Brain pericyte (primary cell): Measurements from ENCODE around the gene FMN1.
A peak's percentile ranks its signal among the peaks of the same experiment; 100 is the strongest.

Experiments used
- DNase-seq: peaks from one replicate; pipeline ENCODE4 v3.0.0-alpha.2; 2012; ENCODE audit warnings: low read depth, low spot score

Gene FMN1, protein sequence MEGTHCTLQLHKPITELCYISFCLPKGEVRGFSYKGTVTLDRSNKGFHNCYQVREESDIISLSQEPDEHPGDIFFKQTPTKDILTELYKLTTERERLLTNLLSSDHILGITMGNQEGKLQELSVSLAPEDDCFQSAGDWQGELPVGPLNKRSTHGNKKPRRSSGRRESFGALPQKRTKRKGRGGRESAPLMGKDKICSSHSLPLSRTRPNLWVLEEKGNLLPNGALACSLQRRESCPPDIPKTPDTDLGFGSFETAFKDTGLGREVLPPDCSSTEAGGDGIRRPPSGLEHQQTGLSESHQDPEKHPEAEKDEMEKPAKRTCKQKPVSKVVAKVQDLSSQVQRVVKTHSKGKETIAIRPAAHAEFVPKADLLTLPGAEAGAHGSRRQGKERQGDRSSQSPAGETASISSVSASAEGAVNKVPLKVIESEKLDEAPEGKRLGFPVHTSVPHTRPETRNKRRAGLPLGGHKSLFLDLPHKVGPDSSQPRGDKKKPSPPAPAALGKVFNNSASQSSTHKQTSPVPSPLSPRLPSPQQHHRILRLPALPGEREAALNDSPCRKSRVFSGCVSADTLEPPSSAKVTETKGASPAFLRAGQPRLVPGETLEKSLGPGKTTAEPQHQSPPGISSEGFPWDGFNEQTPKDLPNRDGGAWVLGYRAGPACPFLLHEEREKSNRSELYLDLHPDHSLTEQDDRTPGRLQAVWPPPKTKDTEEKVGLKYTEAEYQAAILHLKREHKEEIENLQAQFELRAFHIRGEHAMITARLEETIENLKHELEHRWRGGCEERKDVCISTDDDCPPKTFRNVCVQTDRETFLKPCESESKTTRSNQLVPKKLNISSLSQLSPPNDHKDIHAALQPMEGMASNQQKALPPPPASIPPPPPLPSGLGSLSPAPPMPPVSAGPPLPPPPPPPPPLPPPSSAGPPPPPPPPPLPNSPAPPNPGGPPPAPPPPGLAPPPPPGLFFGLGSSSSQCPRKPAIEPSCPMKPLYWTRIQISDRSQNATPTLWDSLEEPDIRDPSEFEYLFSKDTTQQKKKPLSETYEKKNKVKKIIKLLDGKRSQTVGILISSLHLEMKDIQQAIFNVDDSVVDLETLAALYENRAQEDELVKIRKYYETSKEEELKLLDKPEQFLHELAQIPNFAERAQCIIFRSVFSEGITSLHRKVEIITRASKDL (N-terminal part only)

DNA sequence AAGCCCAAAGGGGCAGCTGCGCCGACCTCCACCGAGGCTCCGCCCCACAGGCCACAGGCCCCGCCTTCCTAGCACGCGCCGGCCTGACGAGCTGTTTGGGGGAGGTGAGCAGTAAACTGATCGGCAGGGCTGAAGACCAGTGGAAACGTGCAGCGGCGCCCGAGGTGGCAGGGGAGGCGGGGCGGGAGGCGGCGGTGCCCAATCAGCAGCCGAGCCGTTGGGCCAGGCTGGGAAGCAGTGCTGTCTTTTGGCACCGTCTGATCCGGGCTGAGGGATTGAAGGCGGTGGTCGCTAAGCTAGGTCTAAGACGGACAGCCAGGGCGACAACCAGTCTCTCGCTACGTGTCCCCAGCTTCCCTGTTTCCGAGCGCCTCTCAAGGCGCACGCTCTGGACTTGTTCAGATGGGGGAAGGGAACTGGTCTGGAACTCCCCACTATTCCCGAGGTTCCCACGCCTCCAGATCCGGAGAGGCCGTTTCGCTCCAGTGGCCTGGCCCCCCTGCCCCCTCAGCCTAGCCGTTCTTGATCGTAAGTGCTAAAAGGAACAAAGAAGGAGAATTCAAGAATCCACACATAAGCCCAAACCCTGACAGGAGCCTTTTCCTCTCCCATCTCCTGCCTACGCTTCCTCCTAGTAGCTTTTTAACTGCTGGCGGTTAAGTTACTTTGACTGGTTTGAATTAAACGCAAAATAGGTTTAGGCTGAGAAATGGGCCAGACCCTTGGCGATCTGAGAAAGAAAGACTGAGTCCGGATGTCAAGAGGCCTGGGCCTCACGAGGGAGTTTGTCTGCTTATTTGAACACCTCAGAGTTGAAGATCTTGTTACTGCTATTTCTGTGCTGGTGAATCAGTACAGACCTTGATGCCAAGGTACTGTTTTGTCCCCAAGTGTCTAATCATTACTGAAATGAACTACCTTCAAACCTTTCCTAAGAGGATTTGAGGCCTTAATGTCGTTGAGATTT lies at the start of gene FMN1:
Gene FMN1, minus strand, starts transcription at position 11 of the 967 bp plus-strand sequence. CDS start 39,800 bp downstream, outside the sequence.
- peak; percentile 90 for DNase-seq

DNA sequence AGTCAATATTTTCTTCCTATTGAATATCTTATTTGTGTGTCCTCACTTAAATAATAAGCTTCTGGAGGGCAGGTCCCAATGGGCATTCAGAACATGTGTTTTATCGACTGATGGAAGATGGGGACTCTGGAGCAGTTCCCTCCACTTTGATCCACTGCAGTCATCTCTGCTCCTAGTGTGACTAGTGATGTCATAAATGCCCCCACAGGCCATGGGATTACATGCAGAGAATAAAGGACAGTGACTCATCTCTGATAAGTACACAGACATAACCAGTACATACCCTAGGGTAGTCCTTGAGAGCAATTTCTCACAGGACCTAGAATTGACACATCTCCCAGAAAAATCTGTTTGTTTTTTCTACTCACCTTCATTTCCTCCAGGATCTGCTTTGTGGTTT lies 49.4 kb upstream of the FMN1 start:
- peak; percentile 25 for DNase-seq

DNA sequence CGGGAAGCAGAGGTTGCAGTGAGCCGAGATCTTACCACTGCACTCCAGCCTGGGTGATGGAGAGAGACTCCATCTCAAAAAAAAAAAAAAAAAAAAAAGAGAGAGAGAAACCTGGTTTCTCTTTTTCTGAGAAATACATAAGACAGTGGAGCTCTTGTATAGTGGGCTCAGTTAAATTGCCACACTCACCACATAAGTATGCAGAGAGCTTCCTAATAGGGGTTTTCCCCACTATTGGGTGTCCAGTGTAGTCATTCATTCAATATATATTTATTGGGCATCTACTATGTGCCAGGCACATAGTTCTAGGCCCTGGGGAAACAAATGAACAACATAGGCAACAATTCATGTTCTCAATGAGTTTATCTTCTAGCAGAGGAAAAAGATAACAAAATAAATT lies 48.9 kb upstream of the FMN1 start:
- DNase-seq: no peak

DNA sequence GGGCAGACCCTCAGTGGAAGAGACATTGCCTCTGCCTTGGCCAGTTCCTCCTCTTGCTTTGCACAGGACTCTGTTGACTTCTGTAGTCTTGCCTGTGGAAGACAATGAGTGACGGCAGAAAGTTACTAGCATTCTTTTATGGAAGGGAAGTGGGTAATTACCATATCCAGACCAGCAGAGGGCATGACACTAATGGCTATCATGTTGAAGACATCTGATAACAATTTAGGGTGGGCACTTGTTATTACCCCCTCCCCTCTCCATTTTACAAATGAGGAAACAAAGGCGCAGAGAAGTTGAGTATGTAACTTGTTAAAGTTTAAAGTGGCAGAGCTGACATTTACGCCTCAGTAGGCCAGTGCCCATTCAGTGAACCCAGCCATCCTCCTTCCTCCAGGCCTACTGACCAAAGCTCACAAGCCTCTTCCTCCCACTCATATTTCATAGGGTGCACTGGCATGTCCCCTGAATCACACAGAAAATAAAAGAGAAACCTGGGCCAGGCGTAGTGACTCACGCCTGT lies 48.2 kb upstream of the FMN1 start:
- DNase-seq: no peak

DNA sequence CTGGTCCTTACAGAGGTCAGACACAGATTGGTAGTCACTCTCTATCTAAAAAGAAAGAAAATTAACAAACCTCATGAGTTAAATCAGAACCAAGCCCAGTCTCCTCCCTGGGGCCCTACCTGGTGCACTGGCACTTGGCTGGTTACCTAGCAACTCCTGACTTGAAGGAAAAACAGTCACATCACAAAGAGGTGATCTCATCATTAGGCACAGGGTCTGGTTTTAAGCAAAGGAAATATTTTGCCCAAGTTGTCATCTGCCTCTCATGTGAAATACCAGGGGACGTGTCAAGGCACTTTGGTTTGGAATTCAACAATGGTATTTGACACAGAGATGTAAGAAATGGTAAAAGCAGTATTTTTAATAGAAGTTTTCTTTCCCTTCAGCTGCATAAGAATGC lies 47.7 kb upstream of the FMN1 start:
- no peak for DNase-seq

DNA sequence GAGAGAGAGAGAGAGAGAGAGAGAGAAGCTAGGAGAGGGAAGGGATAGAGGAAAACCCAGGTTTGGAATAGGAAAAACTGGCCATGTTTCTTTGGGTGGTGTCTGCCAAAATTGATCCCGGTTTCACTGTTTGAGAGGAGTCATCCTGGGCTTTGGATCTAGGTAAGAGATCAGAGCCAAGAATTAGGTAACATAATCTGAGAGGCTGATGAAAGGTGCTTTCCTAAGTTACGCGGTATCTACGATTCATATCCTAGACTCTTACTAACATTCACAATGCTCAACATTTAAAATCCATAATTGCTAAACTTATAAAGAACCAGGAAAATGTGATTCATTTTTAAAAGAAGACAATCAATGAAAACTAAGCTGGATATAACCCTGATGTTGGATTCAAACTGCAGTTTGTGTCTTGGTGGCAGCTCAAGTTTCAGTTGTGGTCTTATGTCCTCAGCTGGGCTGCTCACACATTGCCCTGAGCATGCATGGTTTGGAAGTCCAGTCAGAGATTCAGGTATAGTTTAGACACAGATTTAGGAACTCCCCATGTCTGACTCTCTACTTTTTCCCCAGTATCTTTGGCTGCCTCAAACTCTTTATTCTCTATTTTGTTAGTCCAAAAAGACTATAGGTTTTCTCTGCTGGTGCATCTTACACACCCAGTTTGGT lies 42.5 kb upstream of the FMN1 start:
- DNase-seq: no peak

DNA sequence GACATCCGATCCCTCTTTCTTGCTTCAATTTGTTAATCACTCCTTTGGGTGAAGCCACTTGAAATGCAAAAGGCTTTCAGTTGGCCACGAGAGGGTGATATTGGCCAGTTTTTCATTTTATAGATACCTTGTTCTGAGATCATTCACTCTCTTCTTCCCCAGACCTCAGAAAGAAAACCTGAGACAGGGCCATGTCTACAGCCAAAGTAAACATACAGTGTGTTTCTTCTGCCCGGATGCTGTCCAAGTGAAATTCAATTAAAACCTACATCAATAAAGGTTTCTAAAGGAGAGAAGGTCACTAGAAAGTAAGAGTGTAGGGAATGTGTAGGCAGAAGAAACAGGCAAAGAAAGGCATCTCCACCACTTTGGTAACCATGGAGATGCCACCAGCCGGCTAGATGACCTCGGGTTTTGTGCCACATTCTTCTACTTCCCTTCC lies 39.5 kb upstream of the FMN1 start:
- no peak for DNase-seq

DNA sequence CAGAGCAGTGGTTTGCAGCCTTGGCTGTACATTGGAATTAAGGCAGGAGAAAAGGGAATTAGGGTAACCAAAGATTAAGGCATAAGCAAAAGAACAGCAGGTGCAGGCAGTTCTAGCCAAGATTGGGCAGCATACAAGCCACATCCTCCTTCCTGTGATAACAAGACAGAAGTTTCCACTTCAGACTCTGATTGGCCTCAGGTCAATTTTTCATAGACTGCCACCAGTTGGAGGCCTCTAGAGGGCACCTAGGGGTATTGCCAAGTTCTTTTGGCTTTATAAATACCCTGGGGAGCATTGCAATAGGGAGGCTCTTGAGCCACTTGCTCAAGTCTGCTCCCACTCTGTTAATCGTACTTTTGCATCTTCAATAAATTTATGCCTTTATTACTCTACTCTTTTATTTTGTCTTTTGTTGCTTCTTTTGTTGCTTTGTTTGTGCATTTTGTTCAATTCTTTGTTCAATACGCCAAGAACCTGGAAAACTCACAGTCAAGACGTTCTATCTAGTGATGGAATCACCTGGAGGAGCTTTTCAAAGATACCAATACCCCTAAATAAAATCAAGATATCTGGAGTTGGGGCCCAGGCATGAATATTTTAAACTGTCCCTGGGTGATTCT lies 32.2 kb upstream of the FMN1 start:
- DNase-seq: no peak

DNA sequence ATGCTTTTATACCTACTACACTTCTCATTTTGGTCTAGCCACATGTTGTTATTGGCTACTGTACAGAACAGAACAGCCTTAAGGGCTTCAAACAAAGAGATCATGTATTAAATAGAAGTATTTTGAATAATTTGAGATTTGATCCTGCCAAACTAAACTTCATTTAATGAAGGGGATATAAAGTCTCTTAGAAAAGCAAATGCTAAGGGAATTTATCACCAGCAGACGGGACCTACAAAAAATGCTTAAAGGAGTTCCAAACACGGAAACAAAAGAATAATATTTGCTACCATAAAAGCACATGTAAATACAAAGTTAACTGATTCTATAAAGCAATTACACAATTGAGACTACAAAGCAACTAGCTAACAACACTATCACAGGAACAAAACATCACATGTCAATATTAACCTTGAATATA lies 23.6 kb upstream of the FMN1 start:
- DNase-seq: no peak

DNA sequence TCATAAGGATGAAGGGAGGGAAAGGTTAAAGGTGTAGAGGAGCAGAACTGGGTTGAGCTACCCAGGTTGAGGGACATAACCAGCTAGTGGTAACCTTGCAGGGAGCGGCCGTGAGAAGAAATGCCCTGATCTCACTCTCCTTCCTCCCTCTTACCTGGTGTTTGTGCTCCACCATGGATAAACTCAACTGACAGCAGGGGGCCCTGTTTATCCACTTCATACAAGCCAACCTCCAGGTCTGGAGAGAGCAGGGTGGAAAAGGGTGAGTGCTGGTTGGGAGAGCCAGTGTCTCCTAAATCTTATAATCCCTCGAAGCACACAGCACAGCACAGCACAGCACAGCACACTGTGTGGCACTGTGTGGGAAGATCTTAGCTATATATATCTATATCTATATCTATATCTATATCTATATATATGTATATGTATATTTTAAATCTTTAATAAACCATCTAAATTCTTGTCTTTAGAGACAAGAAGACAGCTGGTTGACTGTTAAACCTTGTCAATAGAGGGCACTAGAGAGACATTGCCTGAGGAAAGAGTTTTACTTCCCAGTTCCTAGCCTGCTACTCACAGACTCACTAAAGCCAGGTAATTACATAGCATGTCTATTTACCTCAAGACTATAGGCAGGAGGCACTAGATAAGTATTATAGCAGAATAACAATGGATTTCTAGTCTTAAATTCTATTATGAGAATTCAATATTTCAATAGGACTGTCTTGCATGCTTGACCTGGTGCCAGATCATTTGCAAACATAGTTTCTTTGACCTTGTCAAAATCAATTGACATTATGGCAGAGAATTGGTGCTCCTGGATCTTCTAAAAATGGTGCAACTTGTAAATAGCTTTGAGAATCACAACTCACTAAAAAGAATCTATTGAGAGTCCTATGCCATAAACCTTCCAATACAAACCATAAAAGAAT lies 21.7 kb upstream of the FMN1 start:
- no peak for DNase-seq

DNA sequence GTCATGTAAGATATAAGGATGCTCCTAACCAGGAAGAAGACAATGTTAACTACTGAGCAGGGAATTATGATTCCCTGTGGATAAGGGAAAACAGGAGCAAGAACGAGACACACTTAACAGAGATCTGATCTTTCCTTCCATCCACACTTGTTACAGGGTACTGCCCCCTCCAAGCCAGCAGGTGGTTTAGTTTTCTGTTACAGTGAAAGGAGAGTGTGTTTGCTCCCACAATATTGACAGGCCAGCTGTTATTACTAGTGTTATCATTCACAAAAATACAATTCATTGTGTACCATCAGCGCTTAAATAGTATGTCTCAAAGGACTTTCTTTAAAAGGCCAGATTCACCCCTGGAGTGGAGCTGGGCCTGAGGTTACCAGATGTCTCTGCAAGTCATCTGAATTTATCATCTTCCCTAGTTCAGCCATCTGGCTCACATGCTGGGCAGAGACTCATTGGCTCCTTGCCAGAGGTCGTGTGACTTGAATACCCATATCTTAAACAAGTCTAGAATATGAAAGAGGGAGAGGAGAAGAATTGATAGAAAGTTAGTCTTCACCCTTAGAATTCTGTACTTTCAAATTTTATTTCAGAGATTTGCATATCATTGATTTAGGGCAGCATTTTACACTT lies 16.8 kb upstream of the FMN1 start:
- no peak for DNase-seq

DNA sequence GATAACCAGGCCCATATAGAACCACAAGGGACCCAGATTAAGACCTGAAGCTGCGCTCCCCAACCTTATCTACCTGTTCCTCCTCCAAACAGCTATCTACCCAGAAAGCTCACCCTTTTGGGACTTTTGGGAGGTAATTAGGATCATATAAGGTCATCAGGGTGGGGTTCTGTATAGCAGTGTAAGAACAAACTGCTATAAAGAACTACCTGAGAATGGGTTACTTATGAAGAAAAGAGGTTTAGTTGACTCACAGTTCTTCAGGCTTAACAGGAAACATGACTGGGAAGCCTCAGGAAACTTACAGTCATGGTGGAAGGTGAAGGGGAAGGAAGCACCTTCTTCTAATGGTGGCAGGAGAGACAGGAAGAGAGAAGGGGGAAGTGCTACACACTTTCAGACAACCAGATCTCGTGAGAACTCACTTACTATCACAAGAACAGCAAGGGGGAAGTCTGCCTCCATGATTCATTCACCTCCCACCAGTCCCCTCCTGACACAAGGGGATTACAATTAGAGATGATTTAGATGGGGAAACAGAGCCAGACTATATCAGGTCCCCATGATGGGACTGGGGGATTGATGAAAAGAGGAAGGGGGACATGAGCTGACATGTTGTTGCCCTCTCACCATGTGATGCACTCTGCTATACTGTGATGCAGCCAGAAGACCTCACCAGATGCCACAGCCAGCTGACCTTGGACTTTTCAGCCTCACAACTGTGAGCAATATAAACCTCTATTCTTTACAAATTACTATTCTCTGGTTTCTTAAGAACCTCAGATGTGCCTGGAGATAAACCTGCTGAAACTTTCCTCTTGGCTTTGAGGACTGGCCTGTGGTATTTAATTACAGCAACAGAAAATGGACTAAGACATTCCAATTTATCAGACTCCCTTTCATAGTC lies 15.3 kb upstream of the FMN1 start:
- DNase-seq: no peak

DNA sequence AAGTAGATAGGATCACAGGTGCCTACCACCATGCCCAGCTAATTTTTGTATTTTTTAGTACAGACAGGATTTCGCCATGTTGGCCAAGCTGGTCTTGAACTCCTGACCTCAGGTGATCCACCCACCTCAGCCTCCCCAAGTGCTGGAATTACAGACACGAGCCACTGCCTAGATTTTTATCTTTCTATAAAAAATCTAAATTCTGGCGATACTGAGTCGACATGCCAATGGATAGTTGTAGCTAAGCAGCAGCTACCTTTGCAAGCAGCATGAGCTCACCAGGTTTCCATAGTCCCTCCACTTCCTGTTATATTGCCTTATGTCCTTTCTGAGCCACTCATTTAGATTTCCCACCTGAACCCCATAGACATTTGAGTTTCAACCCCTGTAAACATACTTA lies 13.1 kb upstream of the FMN1 start:
- DNase-seq: no peak

DNA sequence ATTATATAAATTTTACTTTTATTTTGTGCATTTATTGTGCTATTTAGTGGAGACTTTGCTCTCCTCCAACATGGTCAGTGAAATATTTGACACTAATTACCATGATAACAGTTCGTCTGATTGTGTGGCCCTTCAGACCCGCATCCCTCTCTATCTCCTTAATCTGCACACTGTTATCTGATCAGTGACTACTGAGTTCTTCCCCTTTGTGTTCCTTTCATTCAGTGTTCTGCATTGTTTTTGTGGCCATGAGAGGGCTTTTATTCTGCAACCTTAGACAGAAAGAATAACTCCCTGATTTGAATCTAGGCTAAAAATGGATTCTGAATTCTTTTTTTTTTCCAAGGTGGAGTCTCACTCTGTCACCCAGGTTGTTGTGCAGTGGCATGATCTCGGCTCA lies 11.9 kb upstream of the FMN1 start:
- DNase-seq: no peak

DNA sequence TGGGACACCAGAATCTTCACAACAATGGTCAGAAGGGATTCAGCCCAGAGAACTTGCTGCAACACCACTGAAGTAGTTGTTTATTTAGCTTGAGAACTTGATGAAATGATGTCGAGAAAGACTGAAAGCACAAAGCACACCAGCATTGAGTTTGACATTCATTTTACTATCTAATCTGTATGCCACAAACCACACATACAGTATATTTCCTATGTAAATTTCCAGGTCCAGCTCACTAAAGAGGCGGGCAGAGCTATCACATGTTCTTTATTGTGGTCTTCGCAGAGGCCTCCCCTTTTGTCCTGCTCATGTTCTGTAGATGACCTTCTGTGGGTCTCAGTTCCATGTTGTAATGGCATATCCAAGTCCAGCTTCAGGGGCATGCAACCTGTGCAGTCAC lies 10.4 kb upstream of the FMN1 start:
- DNase-seq: no peak

DNA sequence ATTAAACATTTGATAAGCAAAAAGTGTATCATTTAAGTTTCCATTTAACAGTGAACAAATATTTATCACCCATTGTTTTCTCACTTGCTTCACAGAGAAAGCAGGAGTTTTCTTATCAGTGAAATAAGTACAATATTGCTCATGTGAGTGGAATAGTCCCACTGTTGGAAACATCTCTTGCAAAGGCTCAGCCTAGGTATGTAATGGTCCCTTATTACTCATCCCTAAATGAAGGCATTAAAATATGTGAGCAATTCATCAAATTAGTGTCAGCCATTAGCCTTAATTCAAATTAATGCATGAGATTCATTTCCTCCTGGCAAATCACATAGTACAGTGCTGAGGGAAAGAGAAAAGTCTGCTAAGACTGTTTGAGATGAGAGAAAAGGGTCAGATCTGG lies 9.6 kb upstream of the FMN1 start:
- DNase-seq: no peak
